Posterior cingulate gyrus (tissue), 11 donors: ENCODE measurements around the gene HACD2.
"Not testable (repeated sequence)": the region's sequence is repeated elsewhere in the genome, so short reads cannot be mapped to it uniquely, and the experiment has no call there.

Experiments used
- DNase-seq, 10 donors: peaks; one replicate each; pipeline versions ENCODE4 v3.0.0 to v3.0.0-alpha.2; 2020 to 2021; ENCODE audit warnings: mixed read lengths in 3 of 10
- intact Hi-C: fragments of 100-400 bp; cut with DNase I; formaldehyde crosslinking; loops from one replicate; pipeline ENCODE4 v1.15.1; 2023

Gene HACD2

DNA sequence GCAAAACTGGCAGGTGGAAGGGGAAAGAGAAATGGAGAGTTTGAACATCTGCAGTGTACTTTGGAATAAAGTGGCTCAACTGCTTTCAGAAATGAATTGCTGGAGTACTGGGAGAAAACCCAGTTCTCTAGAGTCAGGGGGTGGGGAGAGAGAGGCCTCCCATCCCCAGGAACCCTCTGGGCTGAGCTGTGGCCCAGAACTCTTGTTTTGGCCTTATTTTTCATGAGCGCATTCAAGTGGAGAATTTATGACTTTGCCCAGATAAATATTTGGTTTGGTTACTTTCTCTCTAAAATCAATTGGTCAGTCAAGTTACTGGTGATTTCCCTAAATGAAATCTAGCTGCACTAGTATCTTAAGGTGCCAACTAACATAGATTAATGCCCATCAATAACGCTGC, 28.7 kb upstream of the HACD2 start:
- DNase-seq, result no peak
- intact Hi-C loops, result no loop called here

DNA sequence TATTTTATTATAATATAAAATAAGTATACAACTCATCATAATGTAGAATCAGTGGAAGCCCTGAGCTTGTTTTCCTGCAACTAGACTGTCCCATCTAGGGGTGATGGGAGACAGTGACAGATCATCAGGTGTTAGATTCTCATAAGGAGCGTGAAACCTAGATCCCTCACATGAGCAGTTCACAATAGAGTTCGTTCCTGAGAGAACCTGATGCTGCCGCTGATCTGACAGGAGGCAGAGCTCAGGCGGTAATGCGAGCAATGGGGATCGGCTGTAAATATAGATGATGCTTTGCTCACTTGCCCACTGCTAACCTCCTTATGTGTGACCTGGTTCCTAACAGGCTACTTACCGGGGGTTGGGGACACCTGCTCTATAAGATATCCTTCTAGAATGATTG, 26.8 kb upstream of the HACD2 start:
- DNase-seq, intact Hi-C loops: not testable (repeated sequence)

DNA sequence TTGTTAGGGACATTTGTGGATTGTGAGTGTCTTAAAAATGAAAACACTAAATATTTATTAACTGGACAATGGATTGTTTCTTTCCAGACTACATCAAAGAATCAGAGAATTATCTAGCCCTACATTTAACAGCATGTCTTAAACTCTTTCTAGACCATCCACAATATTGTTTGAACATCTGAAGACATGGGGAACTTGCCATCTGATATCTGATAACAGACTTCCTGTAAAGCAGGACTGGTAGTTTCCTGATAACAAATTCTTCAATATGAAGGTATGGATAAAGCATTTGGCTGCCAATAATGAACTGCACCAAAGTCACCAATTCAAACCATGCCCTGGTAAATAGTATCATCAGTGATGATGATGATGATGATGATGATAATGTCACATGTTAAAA, 26.2 kb upstream of the HACD2 start:
- DNase-seq, result no peak
- intact Hi-C loops, result no loop called here

DNA sequence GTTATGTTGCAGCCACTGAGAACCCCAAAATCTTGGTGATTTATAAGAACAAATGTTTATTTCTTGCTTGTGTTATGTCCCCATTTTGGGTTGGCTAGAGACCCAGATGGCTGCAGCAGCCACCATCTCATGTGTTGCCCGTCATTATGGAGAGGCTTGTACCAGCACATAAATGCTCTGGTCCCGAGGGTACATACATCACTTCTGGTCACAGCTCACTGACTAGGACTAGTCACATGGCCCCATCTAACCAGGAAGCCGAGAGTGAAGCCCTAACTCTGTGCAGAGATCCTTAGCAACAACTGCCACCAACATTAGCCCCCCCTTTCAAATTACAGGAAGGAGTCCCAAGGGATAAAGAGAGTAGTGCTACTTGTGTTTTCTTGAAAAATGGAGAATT, 25.5 kb upstream of the HACD2 start:
- intact Hi-C loops, result no loop called here
- DNase-seq, result no peak

DNA sequence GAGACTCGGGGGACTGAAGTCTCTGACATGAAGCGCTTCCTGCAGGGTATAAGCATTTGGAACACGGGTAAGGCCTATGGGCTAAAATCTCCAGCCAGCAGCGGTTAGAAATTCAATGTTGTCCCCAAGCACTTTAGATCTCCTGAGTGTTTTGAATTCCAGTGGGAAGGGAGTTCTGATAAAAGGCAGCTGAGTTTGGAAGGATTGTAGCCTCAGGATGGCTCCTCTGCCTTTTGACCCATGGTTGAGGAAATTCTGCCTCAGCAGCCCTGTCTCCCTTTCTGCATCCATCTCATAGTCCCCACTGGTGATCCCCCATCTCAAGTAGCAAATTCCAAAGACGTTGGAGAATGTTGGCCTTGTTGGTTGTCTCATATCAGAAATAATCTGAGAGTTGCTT, 24.2 kb upstream of the HACD2 start:
- intact Hi-C loops, result no loop called here
- DNase-seq, result no peak

DNA sequence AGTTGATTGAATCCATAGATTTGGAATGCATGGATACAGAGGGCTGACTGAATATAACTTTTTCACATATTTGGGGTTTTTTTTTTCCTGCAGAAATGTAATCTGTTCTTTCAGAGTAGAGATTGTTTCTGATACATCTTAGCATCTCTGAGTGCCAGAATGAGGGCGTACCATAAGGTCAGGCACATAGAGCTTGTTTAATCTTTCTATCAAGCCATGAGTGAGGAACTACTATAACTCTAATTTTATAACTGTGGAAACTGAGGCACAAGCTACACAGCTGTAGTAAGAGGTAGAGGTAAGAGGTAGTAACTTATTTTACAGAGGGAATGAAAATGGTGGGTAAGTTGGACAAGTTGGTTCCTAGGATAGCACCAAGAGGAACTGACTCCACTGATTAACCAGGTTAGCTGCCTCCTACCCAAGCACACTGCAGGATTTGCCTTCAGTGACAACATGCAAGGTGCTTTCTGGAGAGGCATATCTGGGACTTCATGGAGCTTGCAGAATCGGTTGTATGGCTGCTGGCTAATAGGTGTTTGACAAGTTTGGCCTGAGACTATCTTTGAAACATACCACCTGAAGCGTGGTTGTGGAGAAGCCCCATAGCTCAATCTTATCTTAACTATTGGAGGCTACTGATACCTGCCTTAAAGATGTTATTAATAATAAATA, 23.5 kb upstream of the HACD2 start:
- intact Hi-C loops, result no loop called here

DNA sequence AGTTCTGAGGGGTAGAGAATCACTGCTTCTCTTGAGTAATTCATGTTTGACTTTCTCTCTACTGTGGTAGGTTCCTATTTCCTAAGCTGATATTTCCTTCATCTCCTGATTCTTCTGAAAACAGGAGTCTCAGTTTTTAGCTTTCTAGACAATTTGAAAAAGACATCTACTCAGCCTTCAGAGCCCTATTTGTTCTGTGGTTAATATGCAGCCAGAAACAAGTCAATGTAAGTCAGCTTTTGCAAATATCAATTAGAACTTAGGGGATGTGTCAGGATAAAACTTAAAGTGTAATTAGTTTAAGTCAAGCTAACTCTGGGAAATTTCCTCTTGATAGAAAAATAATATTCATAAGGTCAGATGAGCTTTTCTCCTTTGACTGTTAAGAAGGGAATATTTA, 21.7 kb upstream of the HACD2 start:
- intact Hi-C loops, result no loop called here
- no peak for DNase-seq

More for the DNA sequence above, 23.5 kb upstream of the HACD2 start:
- no peak for DNase-seq

DNA sequence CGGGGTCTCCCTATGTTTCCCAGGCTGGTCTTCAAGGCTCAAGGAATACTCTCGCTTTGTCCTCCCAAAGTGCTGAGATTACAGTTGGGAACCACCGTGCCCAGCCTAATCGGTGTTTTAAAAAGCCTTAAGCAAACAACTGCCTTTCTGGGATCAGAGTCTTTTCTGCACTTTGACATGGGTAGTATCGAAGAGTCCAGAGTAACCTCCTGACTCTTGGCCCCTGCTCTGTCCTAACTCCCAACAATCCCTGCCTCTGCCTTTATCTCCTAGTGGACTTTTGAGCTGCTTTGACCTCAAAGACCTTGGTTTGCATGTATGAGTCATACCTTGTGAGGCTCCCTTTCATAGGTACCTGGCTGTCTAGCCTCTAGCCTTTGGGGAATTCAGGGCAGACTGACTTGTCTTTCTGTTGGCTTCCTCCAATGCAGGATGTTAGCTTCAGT, 21.0 kb upstream of the HACD2 start:
- intact Hi-C loops, result no loop called here
- DNase-seq, result no peak

DNA sequence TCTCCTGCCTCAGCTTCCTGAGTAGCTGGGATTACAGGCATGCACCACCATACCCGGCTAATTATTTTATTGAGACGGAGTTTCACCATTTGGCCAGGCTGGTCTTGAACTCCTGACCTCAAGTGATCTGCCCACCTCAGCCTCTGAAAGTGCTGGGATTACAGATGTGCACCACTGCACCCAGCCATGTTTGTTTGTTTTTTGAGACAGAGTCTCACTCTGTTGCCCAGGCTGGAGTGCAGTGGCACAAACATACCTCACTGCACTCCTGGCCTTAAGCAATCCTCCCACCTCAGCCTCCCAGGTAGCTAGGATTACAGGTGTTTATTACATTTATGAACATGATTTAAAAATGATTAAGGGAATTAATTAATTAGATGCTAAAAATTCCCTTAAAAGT, 18.3 kb upstream of the HACD2 start:
- DNase-seq, intact Hi-C loops: not testable (repeated sequence)

DNA sequence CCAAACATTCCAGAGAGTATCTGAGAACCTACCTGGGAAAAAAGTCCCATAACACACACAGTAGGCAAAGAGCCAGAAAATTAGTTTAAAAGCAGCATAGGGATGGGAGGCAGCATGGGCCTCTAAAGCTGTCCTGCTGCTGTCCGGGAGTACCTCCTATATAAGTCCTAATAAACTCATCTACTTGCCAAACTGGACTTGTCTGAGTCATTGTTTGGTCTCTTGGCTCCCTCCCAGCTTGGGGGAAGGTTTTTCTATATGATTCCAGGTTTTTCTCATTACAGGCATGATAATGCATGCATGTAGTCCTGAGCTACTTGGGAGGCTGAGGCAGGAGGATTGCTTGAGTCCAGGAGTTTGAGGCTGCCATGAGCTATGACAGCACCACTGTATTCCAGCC, 17.5 kb upstream of the HACD2 start:
- no peak for DNase-seq
- intact Hi-C loops, result no loop called here

DNA sequence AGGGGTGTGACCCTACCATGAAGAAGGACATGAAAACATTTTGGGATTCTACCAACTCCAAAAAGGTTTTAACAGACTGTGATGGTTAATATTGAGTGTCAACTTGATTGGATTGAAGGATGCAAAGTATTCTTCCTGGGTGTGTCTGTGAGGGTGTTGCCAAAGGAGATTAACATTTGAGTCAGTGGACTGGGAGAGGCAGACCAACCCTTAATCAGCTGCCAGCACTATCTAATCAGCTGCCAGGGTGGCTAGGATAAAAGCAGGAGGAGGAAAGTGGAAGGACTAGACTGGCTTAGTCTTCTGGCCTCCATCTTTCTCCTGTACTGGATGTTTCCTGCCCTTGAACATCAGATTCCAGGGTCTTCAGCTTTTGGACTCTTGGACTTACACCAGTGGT, 16.0 kb upstream of the HACD2 start:
- intact Hi-C loops, DNase-seq: not testable (repeated sequence)

DNA sequence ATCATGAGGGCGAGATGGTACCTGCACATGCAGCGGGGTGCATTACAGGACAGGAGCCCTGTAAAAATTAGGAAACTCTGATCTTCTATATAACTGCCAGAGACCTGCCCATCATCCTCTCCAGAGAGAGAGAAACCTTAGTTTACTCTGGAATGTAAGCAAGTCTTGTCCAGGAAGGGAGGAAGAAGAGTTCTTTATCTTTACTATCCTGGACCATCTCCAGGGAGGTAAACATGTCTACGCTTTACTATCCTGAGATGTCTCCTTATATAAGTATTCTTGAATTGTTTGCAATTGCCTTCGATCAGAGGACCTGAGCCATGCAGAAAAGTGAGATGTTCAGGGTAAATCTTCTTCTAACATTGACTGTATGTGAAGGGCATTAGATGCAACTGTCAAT, 12.7 kb upstream of the HACD2 start:
- intact Hi-C loops, result no loop called here
- DNase-seq, result no peak

DNA sequence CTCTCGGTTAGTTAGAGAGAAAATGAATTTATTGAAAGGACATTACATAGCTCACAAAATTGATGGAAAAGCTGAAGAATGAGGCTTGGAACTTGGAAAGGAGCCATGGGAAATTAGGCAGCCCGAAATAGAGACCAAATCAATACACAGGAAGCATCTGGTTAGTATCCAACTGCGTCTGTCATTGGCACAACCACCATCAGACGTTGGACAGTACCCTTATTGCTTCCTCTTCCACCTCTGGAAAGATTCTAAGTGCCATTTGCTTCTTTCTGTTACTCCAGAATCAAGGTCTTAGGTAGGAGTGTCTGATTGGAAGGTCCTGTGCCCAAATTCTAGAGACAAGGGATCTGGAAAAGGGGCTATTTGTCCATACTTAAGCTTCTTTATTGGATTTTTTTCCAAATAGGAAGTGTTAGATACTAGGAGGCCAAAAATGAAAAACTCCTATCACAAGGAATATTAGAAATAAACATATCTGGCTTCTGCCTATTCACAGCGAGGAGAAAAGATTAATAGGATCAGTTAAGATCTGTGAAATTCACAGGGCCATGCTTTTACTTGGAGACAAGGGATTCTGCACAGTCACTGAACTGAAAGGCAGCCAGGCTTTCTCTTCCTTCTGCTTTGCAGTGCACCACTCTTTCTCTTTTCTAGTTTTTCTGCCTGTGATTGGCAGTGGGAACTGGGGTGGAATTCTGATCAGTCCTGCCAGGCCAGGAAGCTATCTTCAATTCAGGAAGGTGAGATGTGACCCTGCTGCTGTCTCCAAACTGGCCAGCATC, 10.7 kb upstream of the HACD2 start:
- no peak for DNase-seq
- intact Hi-C loops, result no loop called here

DNA sequence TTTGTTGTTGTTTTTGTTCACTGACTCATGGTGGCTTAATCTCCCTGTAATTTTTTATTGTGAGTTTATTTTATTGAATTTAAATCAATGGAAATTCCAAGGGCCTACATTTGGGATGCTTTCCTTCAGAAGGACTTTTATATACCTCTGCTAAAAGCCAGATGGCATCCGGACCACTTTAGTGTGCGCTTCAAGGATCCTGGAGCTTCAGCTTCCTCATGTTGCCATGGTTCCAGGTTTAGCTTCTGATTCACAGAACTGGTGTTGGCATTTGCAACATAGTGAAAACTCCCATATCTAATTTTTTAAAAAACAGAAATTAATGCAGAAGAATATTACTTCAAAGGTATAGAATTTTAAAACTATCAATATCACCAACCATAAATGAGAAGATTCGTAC, 8.5 kb upstream of the HACD2 start:
- intact Hi-C loops, result no loop called here
- DNase-seq, result no peak

DNA sequence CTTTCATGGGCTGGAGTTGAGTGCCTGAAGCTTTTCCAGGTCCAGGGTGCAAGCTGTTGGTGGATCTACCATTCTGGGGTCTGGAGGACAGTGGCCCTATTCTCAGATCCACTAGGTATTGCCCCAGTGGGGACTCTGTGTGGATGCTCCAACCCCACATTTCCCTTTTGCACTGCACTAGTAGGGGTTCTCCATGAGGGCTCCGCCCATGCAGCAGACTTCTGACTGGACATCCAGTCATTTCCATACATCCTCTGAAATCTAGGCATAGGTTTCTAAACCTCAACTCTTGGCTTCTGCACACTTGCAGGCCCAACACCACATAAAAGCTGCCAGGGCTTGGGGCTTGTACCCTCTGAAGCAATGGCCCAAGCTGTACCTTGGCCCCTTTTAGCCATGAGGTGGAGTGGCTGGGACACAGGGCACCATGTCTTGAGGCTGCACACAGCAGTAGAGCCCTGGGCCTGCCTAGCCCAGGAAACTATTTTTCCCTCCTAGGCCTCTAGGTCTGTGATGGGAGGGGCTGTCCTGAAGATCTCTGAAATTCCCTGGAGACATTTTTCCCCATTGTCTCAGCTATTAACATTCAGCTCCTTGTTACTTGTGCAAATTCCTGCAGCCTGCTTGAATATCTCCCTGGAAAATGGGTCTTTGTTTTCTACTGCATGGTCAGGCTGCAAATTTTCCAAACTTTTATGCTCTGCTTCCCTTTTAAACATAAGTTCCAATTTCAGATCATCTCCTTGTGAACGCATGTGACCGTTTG, 6.0 kb upstream of the HACD2 start:
- intact Hi-C loops, result no loop called here
- no peak for DNase-seq

DNA sequence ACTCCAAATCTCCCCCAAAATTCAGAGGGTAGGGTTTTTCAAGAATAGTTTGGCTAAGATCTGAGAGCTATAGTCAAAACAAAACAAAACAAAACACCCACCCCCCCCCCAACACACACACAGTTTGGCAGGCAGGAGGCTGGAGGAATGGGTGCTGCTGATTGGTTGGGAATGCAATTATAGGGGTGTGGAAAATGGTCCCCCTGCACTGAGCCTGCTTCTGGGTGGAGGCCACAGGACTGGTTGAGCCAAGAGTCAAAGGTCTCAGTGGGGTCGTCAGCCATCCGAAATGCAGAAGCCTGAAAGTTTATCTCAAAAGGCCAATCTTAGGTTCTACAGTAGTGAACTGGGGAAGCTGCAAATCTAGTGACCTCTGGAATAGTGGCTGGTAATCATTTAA, 2.5 kb upstream of the HACD2 start:
- no peak for DNase-seq
- intact Hi-C loops, result no loop called here

DNA sequence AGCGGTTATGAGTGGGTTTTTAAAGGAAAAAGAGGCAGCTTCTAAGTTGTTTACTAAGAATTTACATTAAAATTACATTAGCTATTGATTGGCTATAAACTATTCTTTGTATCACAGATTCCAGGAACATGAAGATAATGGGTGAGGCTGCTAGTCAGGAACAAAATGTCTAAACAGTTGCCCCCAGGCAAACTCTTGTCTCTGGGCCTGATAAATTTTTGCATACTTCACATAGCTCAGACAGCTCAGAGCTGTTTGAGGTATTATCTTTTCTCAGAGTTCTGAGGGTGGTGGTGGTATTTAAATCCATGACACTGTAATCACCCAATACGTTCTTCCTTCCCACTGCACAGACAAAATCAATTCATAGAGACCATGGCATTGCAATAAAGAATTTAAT, 2.1 kb upstream of the HACD2 start:
- intact Hi-C loops, result no loop called here
- DNase-seq, result no peak

DNA sequence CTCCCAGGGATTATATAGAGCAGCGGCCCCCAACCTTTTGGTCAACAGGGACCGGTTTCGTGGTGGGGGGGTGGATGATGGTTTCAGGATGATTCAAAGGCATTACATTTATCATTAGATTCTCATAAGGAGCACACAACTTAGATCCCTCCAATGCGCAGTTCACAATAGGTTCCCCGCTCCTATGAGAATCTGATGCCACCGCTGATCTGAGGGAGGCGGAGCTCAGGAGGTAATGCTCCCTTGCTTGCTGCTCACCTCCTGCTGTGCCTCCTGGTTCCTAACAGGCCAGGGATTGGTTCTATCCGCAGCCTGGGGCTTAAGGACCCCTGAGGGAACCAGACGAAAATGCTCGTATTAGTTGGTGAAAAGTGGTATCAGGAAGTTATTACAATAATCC, 1.3 kb upstream of the HACD2 start:
- DNase-seq, result peak in 8 of 10 donors; percentile 19 to 88 (median 42)
- intact Hi-C loops, result no loop called here

DNA sequence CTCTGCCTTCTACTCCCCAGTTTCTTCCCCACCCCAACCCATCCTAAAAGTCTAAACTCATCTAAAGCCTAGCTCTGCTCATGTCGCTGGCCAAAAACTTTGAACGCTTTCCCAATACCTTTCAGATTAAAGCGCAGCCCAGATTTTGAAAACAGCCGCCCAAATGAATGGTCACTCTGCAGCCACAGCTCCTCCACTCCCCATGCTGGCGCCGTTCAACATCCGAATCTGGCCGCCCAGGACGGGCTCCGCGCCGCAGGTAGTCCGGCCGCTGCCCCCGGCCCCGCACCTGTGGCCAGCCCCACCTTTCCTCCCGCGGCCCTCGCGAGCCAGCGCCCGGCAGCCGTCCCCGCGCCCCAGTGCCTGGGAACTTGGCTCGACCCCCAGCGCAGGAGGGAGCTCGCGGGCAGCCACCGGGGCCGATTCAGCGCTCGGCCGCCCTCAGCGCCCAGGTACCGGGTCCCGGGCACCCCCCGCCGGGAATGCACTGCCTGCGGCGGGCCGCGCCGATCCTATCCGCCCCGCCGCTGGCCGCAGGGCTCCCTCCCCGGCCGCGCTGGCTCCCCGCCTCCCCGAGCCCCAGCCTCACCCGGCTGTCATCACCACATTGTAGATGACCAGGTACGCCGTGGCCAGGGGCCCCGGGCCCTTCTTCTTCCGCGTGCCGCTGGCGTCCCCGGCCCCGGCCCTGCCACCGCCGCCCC, 417 bp downstream of the HACD2 start:
- peak; percentile 34 to 93 (median 58) for DNase-seq
- intact Hi-C loops, result loop anchor here (2.0 kb wide), 1 partner anchor 36 kb away; no protein-coding TSS in a partner anchor

DNA sequence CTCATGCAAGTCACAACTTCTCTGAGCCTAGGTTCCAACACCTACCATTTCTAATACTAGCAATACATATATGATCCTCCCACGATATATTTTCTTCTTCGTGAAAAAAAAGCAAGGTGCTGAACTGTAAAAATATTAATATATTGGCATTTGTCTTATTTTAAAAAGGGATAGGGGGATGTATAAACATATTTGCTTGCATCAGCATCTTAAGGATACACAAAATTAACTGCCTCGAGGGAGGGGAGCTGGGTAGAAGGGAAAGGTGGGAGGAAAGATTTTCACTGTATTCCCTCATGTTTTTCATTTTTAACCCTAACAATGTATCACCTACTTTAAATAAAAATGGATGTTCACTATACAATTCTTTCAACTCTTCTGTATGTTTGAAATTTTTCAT, 1.3 kb downstream of the HACD2 start:
- intact Hi-C loops, result no loop called here
- no peak for DNase-seq

DNA sequence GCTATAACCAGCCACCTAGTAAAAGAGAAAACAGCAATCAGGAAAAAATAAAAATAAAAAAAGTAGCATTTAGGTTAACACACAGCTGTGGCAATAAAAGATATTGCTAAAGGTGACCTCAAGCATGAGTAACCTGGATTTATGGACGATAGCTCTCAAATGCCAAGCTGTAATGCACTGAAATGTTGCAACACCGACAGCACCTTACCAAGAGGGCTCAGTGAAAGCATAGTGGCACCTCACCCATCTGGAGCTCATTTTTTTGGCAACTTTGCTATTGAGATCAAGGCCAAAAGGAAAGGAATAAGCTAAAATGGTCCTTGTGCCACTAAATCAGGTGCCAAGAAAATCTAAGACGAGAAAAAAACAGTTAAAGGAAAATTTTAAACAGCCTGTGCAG, 2.5 kb downstream of the HACD2 start:
- intact Hi-C loops, result no loop called here
- DNase-seq, result no peak
